GM13977 (cell line): ENCODE results near the gene REG1B.

Experiments used
- DNase-seq: peaks from one replicate; pipeline ENCODE4 v3.0.0; 2012; ENCODE audit warnings: low spot score
- in situ Hi-C: fragments of 300-500 bp; cut with MboI; formaldehyde crosslinking; loops from one replicate; pipeline ENCODE4 v1.12.0; 2022; ENCODE audit warnings: low sequenced_read_pairs, low pct_unique_long_range_greater_than_20kb, mixed read lengths, inconsistent platforms; ENCODE audit not compliant: unreplicated experiment
- TF ChIP-seq, protein P1 (sequence below): IDR thresholded peaks from 2 replicates; pipeline ENCODE4 v1.5.1; 2012; ENCODE audit warnings: mild to moderate bottlenecking, control low read depth; ENCODE audit not compliant: insufficient read depth; ENCODE audit errors: extremely low read depth, missing control alignments

Gene REG1B

GRCh38 chr2:79086255-79086654 is 1.5 kb downstream of the REG1B start:
- in situ Hi-C loops: no loop called here
- DNase-seq: no peak
- TF ChIP-seq, protein P1, sequence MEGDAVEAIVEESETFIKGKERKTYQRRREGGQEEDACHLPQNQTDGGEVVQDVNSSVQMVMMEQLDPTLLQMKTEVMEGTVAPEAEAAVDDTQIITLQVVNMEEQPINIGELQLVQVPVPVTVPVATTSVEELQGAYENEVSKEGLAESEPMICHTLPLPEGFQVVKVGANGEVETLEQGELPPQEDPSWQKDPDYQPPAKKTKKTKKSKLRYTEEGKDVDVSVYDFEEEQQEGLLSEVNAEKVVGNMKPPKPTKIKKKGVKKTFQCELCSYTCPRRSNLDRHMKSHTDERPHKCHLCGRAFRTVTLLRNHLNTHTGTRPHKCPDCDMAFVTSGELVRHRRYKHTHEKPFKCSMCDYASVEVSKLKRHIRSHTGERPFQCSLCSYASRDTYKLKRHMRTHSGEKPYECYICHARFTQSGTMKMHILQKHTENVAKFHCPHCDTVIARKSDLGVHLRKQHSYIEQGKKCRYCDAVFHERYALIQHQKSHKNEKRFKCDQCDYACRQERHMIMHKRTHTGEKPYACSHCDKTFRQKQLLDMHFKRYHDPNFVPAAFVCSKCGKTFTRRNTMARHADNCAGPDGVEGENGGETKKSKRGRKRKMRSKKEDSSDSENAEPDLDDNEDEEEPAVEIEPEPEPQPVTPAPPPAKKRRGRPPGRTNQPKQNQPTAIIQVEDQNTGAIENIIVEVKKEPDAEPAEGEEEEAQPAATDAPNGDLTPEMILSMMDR: no peak

- in situ Hi-C loops: no loop called here
- DNase-seq: no peak
- TF ChIP-seq, protein P1: no peak
These were observed 2.4 kb downstream of the REG1B start for GRCh38 chr2:79085382-79085781.

GRCh38 chr2:79084495-79085135 is 3.2 kb downstream of the REG1B start:
- TF ChIP-seq, protein P1: no peak
- no peak for DNase-seq
- in situ Hi-C loops: no loop called here

- in situ Hi-C loops: no loop called here
- no peak for DNase-seq
- TF ChIP-seq, protein P1: no peak
These were observed 4.1 kb downstream of the REG1B start for GRCh38 chr2:79083597-79084251.

DNA sequence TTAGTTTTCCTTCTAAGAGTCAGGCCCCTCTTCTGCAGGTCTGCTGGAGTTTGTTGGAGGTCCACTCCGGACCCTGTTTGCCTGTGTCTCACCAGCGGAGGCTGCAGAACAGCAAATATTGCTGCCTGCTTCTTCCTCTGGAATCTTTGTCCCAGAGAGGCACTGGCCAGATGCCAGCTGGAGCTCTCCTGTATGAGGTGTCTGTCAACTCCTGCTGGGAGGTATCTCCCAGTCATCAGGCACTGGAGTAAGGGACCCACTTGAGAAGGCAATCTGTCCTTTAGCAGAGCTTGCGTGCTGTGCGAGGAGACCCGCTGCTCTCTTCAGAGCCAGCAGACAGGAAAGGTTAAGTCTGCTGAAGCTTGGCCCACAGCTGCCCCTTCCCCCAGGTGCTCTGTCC is 4.8 kb downstream of the REG1B start:
- in situ Hi-C loops: no loop called here
- TF ChIP-seq, protein P1: no peak
- DNase-seq: no peak

- DNase-seq: no peak
- in situ Hi-C loops: no loop called here
- TF ChIP-seq, protein P1: no peak
These were observed 16.7 kb downstream of the REG1B start for GRCh38 chr2:79071078-79071477.
